ENCODE data around the gene LDAF1.

Gene LDAF1

DNA sequence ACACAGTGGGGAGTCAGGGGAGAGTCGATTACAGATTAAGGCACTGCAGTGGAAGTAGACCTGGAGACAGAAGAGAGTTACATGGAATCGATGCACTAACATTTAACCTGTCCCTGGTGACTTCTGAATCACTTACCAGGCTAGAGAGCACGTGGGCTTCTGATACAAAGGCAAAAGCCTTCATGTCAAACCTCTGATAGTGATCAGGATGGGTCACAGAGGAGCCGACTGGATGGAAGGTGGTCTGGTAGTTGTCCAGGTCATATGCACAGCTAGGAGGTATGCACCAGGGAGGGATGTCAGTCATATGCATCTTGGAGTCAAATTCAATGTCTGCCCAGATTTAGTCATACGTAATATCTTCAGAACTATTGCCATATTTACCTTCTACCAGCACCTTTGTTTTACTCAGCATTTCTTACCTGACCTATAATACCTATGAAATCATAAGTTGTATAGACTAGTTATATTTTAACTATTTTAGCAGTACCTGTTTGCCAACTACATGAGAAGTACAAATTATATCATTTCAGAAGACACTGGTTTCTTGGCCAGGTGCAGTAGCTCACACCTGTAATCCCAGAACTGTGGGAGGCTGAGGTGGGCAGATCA is 41.2 kb downstream of the LDAF1 start:
- no peak for DNase-seq

DNA sequence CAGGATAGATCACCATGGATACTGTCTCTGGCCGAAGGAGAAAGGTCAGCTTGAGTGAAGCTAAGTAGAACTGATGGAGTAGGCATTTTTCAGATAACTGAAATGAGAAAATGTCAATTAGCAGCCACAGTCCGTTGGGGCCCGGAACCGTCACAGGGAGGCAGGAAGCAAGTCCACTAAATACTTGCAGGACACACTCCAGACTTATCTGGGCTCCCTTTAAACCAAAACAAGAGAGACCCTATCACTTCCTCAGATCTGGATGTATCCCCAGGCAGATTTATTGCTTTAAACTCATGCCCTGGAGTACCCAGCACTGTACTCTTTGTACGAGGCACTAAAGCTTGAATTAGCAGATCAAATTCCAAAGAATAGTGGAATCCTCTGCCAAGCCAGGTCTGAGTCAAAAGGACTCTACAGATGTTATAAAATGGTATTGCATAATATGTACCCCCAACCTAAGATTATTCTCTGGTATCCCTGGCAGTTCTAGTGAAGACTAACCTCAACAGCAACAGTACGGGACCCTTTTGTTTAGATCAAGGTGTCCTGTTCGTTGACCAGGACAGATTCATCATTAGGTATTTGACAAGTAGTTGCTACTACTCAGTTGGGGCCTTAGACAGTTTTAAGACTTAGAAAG is 44.8 kb downstream of the LDAF1 start:
- no peak for DNase-seq

DNA sequence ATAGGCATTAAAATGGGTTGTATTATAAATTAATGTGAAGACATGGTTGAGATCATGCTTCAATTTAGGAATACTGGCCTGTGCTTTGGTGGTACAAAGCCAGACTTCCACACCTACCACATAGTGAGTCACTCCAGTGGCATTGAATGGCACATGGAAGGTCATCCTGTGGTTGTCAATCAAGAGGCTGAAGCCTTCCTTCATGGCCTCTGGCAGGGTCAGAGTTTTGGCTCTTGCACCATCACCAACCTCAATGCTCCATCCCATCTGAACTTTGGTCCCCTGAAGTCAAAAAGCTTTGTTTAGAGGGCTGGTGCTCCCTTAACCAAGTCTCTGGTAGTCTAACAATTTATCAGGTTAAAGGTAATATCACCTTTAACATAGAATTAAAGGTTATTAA is 46.8 kb downstream of the LDAF1 start:
- no peak for DNase-seq

DNA sequence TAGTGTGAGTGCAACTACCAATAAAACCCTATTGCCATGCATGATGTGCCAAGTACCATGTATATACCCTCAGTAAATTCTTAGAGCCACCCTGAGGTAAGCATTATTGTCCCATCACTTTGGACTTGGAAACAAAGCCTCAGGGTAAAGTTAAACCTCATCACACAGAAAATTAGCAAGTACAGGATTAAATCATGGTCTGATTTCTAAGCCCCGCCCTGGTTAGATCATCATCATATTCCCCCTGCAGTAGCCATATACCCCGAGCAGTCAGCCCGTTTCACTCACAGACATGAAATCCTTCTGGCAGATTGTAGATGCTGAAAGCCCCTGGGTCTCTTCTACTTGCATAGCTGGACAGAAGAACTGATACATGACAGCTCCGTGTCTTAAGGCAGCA is 48.1 kb downstream of the LDAF1 start:
- no peak for DNase-seq

DNA sequence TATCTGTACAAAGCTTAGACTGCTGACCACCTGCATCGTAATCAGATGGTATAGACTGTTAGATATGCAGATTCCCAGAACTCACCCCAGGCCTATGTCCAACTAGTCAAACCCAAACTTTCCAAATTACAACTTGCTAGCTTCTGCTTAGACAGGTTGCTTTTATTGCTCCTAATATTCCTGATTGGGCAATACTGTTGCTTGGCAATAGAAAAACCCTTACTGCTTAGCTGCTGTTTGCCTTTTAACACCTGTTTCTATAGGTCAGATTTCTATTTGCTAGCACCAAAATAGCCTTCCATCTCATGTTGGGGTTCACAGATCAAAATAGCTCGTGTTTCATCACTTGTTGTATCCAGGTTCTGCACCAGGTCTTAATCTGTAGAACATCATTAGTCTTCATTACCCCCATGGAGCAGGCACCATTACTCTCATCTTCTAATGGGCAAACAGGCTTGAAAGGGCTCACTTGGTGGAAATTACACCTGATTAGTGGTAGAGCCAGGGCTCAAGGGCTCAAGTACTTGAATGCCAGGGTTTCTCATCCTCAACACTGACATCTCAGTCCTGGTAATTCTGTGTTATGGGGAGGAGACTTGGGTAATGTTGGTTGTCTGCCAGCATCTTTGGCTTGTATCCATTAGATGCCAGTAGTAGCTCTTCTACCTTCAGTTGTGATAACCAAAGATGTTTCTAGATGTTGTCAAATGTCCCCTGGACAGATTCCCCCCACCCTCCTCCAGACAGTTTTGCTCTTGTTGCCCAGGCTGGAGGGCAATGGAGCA is 50.2 kb downstream of the LDAF1 start:
- DNase-seq: no peak

DNA sequence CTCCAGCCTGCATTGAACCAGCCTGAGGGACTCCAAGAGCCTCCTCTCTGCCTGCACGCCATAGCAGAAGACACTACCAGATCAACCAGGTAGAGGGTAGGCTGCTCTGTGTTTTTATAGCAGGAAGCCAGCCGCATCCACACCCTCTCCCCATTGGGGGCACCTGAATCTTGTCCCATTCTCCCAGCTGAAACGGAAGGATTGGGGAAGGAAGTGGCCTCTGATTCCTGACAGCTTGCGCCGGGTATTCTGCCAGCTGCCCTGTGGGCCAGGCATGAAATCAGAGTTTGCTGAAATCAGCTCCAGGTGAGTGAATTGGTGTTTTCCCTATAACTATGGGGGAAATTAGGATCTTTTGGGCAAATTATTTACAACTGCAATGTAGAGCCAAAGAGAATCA is 53.0 kb downstream of the LDAF1 start, which contains the start of gene ZP2:
Gene ZP2 (minus strand): TSS at position 89 of the 400 bp plus-strand sequence. CDS start 27 bp downstream, at position 62.
- DNase-seq: no peak

DNA sequence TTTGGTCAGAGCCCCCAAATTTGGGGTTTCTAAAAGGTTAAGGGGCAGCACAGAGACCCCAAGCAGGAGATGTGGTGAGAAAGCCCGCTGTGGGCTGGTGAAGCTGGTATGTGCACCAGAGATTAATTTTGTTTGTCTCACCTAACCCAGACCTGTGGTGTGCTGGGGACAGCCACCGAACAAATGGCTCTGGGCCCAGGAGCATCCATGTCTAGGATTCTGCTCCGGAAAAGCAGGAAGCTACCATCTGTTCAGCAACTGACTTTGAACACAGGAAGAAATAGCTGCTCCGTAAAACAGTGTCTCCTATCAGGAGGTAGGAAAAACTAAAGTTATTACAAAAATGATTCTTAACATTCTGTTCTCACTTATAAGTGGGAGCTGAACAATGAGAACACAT is 55.6 kb downstream of the LDAF1 start:
- DNase-seq: no peak

DNA sequence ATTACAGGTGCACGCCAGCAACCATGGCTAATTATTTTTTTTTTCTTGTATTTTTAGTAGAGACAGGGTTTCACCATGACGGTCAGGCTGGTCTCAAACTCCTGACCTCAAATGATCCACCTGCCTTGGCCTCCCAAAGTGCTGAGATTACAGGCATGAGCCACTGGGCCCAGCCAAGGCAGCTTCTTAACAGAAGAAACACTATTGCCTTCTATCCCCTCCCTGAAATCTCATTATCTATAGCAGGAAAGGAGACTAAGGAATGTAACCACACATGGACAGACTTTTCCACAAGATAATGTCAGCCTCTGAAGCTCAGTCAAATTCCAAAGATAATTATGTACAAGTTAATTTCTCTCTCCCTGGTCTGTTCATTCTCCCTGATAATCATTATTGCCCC is 58.6 kb downstream of the LDAF1 start:
- DNase-seq: no peak

DNA sequence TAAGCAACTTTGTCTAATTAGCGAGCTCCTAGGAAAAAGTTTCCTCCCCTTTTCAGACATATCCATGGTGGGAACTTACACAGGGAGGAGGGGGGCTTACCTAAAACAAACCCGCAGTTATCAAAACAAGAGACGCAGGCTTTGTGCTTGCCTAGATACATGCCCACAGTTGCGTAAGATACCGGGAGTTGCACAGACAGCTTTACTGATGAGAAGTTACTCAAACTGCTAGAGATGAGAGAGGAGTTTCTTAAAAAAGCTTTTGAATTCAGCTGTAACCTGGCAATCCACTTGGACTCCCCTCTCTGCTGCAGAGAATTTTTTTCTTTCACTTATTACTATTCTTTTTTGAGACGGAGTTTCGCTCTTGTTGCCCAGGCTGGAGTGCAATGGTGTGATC is 59.7 kb downstream of the LDAF1 start:
- DNase-seq: no peak

DNA sequence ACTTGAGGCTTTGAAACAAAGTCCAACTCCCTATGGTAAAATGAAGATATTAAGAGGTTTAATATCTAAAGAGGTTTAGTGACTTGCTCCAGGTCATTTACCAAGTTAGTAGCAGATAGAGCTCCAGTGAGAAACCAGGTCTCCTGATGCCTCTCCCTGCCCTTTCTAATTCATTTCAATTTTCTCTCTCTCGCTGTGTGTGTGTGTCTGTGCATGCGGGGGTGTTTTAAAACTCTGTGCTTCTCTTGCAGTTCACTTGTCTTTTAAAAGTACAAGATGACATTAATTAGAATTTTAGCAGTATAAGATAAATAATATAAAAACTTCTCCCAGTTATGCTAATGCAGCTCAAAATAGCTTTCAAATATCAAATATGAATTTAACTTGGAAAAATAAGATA is 61.1 kb downstream of the LDAF1 start:
- no peak for DNase-seq

DNA sequence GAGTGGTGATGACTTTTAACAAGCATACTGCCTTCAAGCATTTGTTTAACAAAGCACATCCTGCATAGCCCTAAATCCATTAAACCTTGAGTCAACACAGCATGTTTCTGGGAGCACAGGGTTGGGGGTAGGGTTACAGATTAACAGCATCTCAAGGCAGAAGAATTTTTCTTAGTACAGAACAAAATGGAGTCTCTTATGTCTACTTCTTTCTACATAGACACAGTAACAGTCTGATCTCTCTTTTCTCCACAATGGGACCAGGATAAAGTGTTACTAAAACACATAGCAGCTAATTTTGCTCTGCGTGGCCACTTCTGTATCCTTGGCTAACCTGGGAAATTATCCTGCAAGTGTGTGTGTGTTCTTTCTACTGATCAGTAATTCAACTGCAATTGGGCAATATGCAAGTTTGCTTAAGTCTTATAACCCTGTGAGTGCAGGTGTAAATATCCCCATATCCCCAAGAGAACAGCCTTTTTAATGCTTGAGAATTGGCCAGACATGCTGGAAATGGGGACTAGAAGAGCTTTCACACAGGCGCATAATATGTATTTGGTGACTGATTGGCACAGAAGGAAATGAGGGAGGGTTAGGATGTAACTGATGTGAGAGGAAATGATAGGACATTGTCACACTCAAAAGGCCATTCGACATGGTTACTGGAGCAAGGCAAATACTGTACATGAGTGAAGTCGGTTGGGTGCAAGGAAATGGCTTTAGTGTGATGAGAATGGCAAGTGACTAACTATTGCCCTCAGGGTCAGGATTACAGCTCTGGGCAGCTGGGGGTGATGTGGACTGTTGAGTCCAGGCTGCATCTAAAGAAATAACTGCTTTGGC is 64.2 kb downstream of the LDAF1 start:
- no peak for DNase-seq

DNA sequence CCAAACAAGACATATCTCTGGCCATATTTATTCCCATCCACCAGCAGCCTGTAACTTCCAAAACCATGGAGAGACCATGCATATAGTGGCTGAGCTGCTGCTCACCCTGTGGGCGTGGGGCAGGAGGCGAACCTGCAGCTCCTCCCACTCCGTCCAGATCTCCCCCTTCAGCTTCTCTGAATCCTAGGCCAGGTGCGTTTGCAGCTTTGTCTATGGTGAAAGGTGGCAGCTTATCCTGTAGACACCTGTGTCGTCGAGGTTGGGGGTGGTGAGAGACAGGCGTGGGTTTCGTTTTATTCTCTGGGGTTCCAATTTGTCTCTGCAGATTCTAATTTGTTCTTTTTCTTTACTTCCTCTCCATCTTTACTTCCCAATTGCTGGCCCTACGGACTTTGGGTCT is 65.3 kb downstream of the LDAF1 start:
- DNase-seq: no peak

DNA sequence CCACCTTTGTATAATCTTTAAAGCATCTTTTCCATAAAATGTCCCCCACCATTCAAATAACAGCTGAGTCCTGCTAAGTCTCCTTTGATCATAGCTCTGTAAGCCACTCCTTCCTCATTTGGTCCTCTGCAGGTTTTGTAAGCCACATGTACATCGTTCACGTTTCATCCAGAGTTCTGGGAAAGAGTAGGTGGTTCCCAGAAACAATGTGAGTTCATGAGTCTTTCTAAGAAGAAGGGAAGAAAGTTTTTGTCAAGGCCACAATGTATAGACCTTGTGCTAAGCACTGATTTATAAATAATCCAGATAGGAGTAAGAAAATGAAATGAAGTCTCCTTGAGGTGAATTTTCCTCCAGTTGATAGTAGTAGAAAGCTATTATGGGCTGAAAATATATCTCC is 66.3 kb downstream of the LDAF1 start:
- DNase-seq: no peak

DNA sequence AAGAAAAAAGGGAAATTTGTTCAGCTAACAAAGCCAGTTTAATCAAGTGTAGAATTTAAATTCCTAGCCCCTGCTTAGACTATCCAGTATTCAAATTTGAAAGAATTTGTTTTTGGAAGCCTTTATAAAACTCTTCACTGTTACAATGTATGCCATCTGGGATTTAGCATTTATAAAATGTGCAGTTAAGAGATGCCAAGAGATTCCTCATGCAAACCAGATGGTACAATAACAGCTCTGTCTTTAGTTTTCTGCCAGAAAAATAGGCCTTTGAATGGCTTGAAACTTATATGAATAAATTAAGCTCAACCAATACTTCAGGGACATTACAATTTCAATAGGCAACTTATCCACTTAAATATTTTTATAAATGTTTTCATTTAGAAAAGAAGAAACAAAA is 68.3 kb downstream of the LDAF1 start:
- no peak for DNase-seq

DNA sequence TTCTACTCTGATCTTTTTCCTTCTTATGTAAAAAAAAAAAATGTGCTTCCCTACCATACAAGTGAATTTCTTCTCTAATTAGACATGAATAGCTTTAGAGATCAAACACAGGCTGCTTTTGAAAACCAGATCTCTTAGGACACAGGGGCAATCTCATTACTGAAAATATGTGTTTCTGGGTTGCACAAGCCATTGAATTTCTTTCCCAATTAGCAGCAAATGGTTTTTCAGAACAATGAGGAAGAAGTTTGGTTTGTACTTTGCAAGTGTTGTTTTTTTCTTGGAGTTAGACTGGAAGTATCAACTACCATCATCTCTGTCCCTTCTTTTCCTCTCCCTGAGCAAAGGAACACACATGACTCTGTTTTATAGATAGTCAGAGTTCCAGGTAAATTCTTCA is 69.4 kb downstream of the LDAF1 start:
- DNase-seq: no peak

DNA sequence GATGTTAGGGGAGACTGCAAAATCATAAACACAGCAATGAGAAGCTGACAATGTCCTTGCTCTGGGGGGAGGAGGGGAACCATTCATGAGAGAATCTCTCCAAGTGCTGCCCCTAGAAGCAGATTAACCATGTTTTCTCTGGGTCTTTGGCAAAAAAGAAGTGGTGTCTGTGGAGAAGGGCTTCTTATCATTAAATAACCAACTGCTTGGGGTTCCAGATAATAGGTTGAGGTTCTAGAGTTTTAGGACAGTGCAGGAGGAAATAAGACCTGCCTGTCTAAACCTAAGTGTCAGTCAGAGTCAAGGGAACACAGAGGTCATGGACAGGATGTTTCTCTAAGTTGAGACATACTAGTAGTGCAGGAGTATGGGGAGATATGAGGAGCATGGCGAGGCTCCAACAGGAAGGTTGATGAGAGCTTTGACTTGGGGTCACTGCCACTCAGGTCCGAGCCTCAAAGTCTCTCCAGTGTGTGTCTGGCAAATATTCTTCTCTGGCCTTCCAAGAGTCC is 69.9 kb downstream of the LDAF1 start:
- DNase-seq: no peak
